Mesenchymal stem cell (in vitro differentiated cells and primary cell): ENCODE measurements around the gene TRPM1.
A peak's percentile ranks its signal among the peaks of the same experiment; 100 is the strongest.

Experiments used
- DNase-seq: peaks from one replicate; pipeline ENCODE4 v3.0.0-alpha.2; 2013
- H2AFZ ChIP-seq: one replicate; pipeline ENCODE4 v1.6.1; 2013; ENCODE audit warnings: low read depth, mild to moderate bottlenecking, control low read depth, inconsistent platforms, low read length, moderate library complexity
- H2AK5ac ChIP-seq: 2 replicates; pipeline ENCODE4 v1.6.1; 2013; ENCODE audit warnings: low read length, moderate library complexity, mild to moderate bottlenecking, inconsistent platforms; ENCODE audit not compliant: severe bottlenecking
- H2BK120ac ChIP-seq: one replicate; pipeline ENCODE4 v1.6.1; 2013; ENCODE audit warnings: low read depth, mild to moderate bottlenecking, inconsistent platforms, low read length, moderate library complexity
- H2BK12ac ChIP-seq, 2 experiments: one replicate each; pipeline ENCODE4 v1.6.1; 2013; ENCODE audit warnings: inconsistent platforms in 2 of 2, low read length in 2 of 2, mild to moderate bottlenecking in 2 of 2, moderate library complexity in 2 of 2, control low read depth in 1 of 2
- H2BK15ac ChIP-seq: one replicate; pipeline ENCODE4 v1.6.1; 2013; ENCODE audit warnings: mild to moderate bottlenecking, low read depth, inconsistent platforms; ENCODE audit not compliant: poor library complexity, severe bottlenecking
- H2BK5ac ChIP-seq: 2 replicates; pipeline ENCODE4 v1.6.1; 2013; ENCODE audit warnings: low read depth, mild to moderate bottlenecking, low read length, control low read depth, inconsistent platforms; ENCODE audit not compliant: poor library complexity, severe bottlenecking
- H3K14ac ChIP-seq, 2 experiments: one replicate each; pipeline ENCODE4 v1.6.1; 2013; ENCODE audit warnings: inconsistent platforms in 2 of 2, low read length in 2 of 2, control low read depth in 1 of 2, mild to moderate bottlenecking in 1 of 2, moderate library complexity in 1 of 2
- H3K18ac ChIP-seq, 2 experiments: one replicate each; pipeline ENCODE4 v1.6.1; 2013; ENCODE audit warnings: inconsistent platforms in 2 of 2, low read length in 2 of 2, control low read depth in 1 of 2, low read depth in 1 of 2, mild to moderate bottlenecking in 1 of 2
- H3K23ac ChIP-seq, 2 experiments: one replicate each; pipeline ENCODE4 v1.6.1; 2013; ENCODE audit warnings: inconsistent platforms in 2 of 2, low read length in 2 of 2, mild to moderate bottlenecking in 2 of 2, moderate library complexity in 2 of 2, control low read depth in 1 of 2
- H3K27ac ChIP-seq: 2 replicates; pipeline ENCODE4 v1.5.1; 2013; ENCODE audit warnings: mild to moderate bottlenecking, moderate library complexity, low read length, control low read depth, inconsistent platforms; ENCODE audit not compliant: poor library complexity, severe bottlenecking
- H3K27me3 ChIP-seq, 2 experiments: 2 replicates each; pipeline versions ENCODE4 v1.6.1 to v1.7.0; 2013; ENCODE audit warnings: low read length in 2 of 2, mild to moderate bottlenecking in 2 of 2, moderate library complexity in 2 of 2, control low read depth in 1 of 2, inconsistent platforms in 1 of 2; ENCODE audit not compliant: control insufficient read depth in 1 of 2, insufficient read depth in 1 of 2
- H3K36me3 ChIP-seq, 2 experiments: 2 replicates each; pipeline versions ENCODE4 v1.6.1 to v1.7.0; 2013; ENCODE audit warnings: low read length in 2 of 2, control low read depth in 1 of 2, inconsistent platforms in 1 of 2, low read depth in 1 of 2, mild to moderate bottlenecking in 1 of 2; ENCODE audit not compliant: insufficient read depth in 2 of 2, control insufficient read depth in 1 of 2
- H3K4ac ChIP-seq, 2 experiments: one replicate each; pipeline ENCODE4 v1.6.1; 2013; ENCODE audit warnings: inconsistent platforms in 2 of 2, low read length in 2 of 2, mild to moderate bottlenecking in 2 of 2, moderate library complexity in 2 of 2, control low read depth in 1 of 2, low read depth in 1 of 2
- H3K4me1 ChIP-seq: 2 replicates; pipeline ENCODE4 v1.6.1; 2013; ENCODE audit warnings: low read depth, low read length, control low read depth; ENCODE audit not compliant: control insufficient read depth, insufficient read depth
- H3K4me2 ChIP-seq: 2 replicates; pipeline ENCODE4 v1.6.1; 2013; ENCODE audit warnings: low read length, mild to moderate bottlenecking, inconsistent platforms; ENCODE audit not compliant: poor library complexity, severe bottlenecking
- H3K4me3 ChIP-seq, 2 experiments: 2 replicates each; pipeline versions ENCODE4 v1.5.1 to v1.7.0; 2013; ENCODE audit warnings: low read length in 2 of 2, mild to moderate bottlenecking in 2 of 2, control low read depth in 1 of 2, low read depth in 1 of 2; ENCODE audit not compliant: insufficient read depth in 1 of 2
- H3K79me1 ChIP-seq: replicated peaks from 2 replicates; pipeline ENCODE4 v1.6.1; 2013; ENCODE audit warnings: mild to moderate bottlenecking, control low read depth, low read length, inconsistent platforms; ENCODE audit not compliant: poor library complexity, severe bottlenecking
- H3K9ac ChIP-seq: 2 replicates; pipeline ENCODE4 v1.7.0; 2013; ENCODE audit warnings: mild to moderate bottlenecking, low read length, moderate library complexity
- H3K9me3 ChIP-seq: 2 replicates; pipeline ENCODE4 v1.7.0; 2013; ENCODE audit warnings: mild to moderate bottlenecking, low read length; ENCODE audit not compliant: control insufficient read depth
- H4K8ac ChIP-seq: one replicate; pipeline ENCODE4 v1.6.1; 2013; ENCODE audit warnings: inconsistent platforms, mild to moderate bottlenecking, low read length, moderate library complexity
- H4K91ac ChIP-seq: one replicate; pipeline ENCODE4 v1.6.1; 2013; ENCODE audit warnings: mild to moderate bottlenecking, low read length, inconsistent platforms
- WGBS: methylation state at CpG from one replicate; pipeline ENCODE4 v1.1.7; 2013; ENCODE audit warnings: mixed read lengths; 5-methylcytosine and 5-hydroxymethylcytosine counted together

Gene TRPM1

DNA sequence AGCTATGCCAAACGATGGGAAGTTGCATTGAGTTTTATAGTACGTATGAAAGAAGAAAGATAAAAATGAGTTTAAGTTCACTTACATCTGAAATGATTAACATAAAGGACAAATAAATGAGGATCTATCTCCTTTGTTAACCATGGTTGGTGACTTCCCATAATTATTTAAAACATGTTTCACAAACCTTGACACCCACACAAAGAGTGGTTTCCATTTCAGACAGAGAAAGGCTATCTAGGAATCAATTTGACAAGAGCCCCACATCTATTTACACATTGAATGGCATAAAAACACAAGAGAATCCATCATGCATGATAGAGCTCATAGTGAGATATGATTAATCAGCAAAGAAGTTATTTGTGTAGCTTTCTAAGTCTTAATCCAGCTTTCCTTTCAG is 95.9 kb downstream of the TRPM1 start:
- Histone ChIP-seq H3K79me1 (no peaks in the 10 kb centered on the region), H2AFZ (no peak overlapping the region), H3K4ac (no peak overlapping the region), H3K9ac (no peak overlapping the region), H3K36me3 (no peaks in the 10 kb centered on the region), H3K14ac (no peak overlapping the region), H3K9me3 (no peaks in the 10 kb centered on the region), H3K27ac (no peak overlapping the region), H2BK5ac (no peak overlapping the region), H2BK120ac (no peak overlapping the region), H2AK5ac (no peak overlapping the region), H3K4me2 (no peak overlapping the region), H3K4me1 (peaks cover 3% of the 10 kb centered on the region), H2BK12ac (no peak overlapping the region), H3K23ac (no peak overlapping the region), H4K91ac (no peak overlapping the region), H3K18ac (no peak overlapping the region), H3K4me3 (no peak overlapping the region), H2BK15ac (no peak overlapping the region), H4K8ac (no peak overlapping the region), H3K27me3 (peaks cover 0 to 31% of the 10 kb centered on the region in 2 experiments)
- DNase-seq, result no peak
- no CpG with 5 or more reads among the region's 2 CpGs for WGBS

DNA sequence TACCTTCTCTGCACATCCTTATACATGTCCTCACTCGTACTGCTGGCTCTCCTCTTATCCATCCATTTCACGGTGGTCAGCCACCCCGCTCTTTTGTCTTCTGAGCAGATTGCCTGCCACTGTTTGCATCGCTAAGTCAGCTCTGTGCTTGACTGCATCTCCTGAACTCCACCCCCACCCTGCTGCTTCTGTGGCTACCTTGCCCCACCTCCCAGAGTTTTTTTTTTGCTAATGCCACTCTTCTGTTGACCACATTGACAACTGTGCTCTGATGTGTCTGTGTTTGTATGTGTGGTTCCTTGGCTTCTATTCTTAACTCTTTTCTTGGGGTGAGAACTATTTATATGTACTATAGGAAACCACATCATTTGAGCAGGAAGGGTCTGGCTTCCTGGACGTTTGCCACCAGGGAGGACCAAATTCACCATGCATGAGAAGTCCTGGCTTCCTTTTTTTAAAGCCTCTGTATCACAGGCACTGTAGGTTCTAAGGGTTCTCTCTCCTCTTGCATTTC is 97.2 kb downstream of the TRPM1 start:
- Histone ChIP-seq H2BK12ac (no peak overlapping the region), H4K91ac (no peak overlapping the region), H3K9me3 (no peaks in the 10 kb centered on the region), H2BK15ac (no peak overlapping the region), H2AFZ (no peak overlapping the region), H3K4me3 (no peak overlapping the region), H3K23ac (no peak overlapping the region), H4K8ac (no peak overlapping the region), H2BK120ac (no peak overlapping the region), H3K18ac (no peak overlapping the region), H3K9ac (no peak overlapping the region), H3K4me1 (peaks cover 3% of the 10 kb centered on the region), H3K27ac (no peak overlapping the region), H2BK5ac (no peak overlapping the region), H3K79me1 (no peaks in the 10 kb centered on the region), H2AK5ac (no peak overlapping the region), H3K4ac (no peak overlapping the region), H3K4me2 (no peak overlapping the region), H3K14ac (no peak overlapping the region), H3K27me3 (peaks cover 0 to 31% of the 10 kb centered on the region in 2 experiments), H3K36me3 (no peaks in the 10 kb centered on the region)
- WGBS, result 71% methylated on average over 5 of the region's 5 CpGs
- DNase-seq, result no peak

DNA sequence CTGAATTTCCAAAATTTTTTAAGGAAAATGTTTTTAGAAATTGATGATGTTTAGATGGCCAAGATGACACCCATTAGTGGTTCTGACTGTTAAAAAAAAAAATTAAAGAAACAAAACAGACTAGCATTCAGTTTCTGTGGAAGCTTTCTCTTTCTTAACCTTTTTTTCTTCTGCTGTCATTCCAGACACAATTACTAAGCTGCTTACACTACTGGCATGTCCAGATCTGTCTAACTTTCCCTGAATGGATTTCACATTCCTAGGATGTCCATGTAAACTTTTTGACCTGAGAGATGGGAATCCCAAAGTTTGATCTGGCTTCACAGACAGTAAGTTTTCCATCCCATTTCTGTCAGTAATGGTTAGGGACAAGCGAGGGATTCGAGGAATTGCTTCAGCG is 99.8 kb downstream of the TRPM1 start:
- Histone ChIP-seq H3K27ac (no peak overlapping the region), H3K4me1 (peaks cover 3% of the 10 kb centered on the region), H4K8ac (no peak overlapping the region), H3K23ac (no peak overlapping the region), H3K4ac (no peak overlapping the region), H3K4me3 (peak overlapping the region in 1 of 2 experiments; percentile 57), H3K14ac (no peak overlapping the region), H3K27me3 (peaks cover 0 to 31% of the 10 kb centered on the region in 2 experiments), H2BK120ac (no peak overlapping the region), H3K9ac (no peak overlapping the region), H2AFZ (no peak overlapping the region), H3K4me2 (no peak overlapping the region), H4K91ac (no peak overlapping the region), H3K18ac (no peak overlapping the region), H2BK15ac (no peak overlapping the region), H3K36me3 (no peaks in the 10 kb centered on the region), H2BK12ac (no peak overlapping the region), H3K9me3 (no peaks in the 10 kb centered on the region), H2BK5ac (no peak overlapping the region), H2AK5ac (no peak overlapping the region), H3K79me1 (no peaks in the 10 kb centered on the region)
- DNase-seq, result no peak
- WGBS, result 86% methylated on average over 3 of the region's 3 CpGs

DNA sequence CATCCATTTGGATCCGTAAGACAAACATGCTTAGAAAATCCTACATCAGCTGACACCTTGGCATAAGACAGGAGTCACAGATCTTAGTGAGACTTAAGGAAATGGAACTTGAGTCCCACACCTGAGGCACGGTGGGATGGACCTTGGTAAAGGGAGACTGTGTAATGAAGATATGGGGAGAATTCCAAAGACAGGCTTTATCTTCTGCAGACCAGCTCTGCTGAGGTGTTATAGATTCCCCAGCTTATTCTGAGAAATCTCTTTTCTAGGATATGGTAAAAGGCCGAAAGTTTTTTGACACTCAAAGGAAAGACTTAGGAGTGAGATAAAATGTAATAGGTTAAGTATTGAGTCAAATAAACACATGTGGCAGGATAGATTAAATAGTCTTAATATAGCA is 101.8 kb downstream of the TRPM1 start:
- Histone ChIP-seq H2BK12ac (no peak overlapping the region), H3K36me3 (no peaks in the 10 kb centered on the region), H2BK120ac (no peak overlapping the region), H3K27ac (no peak overlapping the region), H3K4me2 (no peak overlapping the region), H2BK15ac (no peak overlapping the region), H4K91ac (no peak overlapping the region), H4K8ac (no peak overlapping the region), H3K4me3 (no peak overlapping the region), H3K4ac (no peak overlapping the region), H3K4me1 (peaks cover 3% of the 10 kb centered on the region), H3K79me1 (no peaks in the 10 kb centered on the region), H3K18ac (no peak overlapping the region), H3K23ac (no peak overlapping the region), H2BK5ac (no peak overlapping the region), H3K9ac (no peak overlapping the region), H3K14ac (no peak overlapping the region), H2AK5ac (no peak overlapping the region), H2AFZ (no peak overlapping the region), H3K9me3 (no peaks in the 10 kb centered on the region), H3K27me3 (peaks cover 0 to 31% of the 10 kb centered on the region in 2 experiments)
- WGBS, result 88% methylated on average over 3 of the region's 3 CpGs
- no peak for DNase-seq
